GM12878 (cell line): Measurements from ENCODE around the gene NDUFV2.

ENCODE experiments used
- ESRRA ChIP-seq: IDR thresholded peaks from 2 replicates; pipeline ENCODE4 v1.6.1; 2012; ENCODE audit warnings: mild to moderate bottlenecking, low read length, improper control_type of control experiment
- SREBF2 ChIP-seq: IDR thresholded peaks from 2 replicates; pipeline ENCODE4 v1.6.1; 2012; ENCODE audit warnings: mild to moderate bottlenecking, low read length
- SRF ChIP-seq, 2 experiments: IDR thresholded peaks; 2 replicates each; pipeline ENCODE4 v1.6.1; 2011; ENCODE audit warnings: low read depth in 2 of 2, low read length in 2 of 2, mild to moderate bottlenecking in 1 of 2, moderate library complexity in 1 of 2
- TAF1 ChIP-seq: IDR thresholded peaks from 2 replicates; pipeline ENCODE4 v1.6.1; 2011; ENCODE audit warnings: mild to moderate bottlenecking, low read depth, low read length, borderline replicate concordance
- ZBTB33 ChIP-seq: fragments of 450-650 bp; IDR thresholded peaks from 2 replicates; pipeline ENCODE4 v1.6.1; 2017; ENCODE audit warnings: mild to moderate bottlenecking
- ZSCAN29 ChIP-seq: fragments of 450-650 bp; IDR thresholded peaks from 2 replicates; pipeline ENCODE4 v1.6.1; 2017; ENCODE audit warnings: mild to moderate bottlenecking, moderate library complexity

GRCh38 chr18:9092665-9093064, 9.8 kb upstream of the NDUFV2 start:
- no peak for TF ChIP-seq SRF (IDR thresholded peaks at IDR 0.05; ENCODE audit: low read depth in 2 of 2, low read length in 2 of 2)
- no peak for TF ChIP-seq ESRRA
- TF ChIP-seq ZSCAN29, result no peak
- TF ChIP-seq SREBF2, result no peak
- no peak for TF ChIP-seq ZBTB33
- TF ChIP-seq TAF1, result no peak
